Measurements from ENCODE around the gene CTAGE8.
"Not testable (repeated sequence)": the region's sequence is repeated elsewhere in the genome, so short reads cannot be mapped to it uniquely, and the experiment has no call there.

- TF ChIP-seq EZH2 (IDR thresholded peaks at IDR 0.05; ENCODE audit: borderline replicate concordance, low read depth, low read length, severe bottlenecking); CTCF (IDR thresholded peaks at IDR 0.05; ENCODE audit: extremely low read depth in 1 of 2, insufficient read depth in 1 of 2, low read depth in 1 of 2, low read length in 2 of 2); POLR2A (IDR thresholded peaks at IDR 0.05; ENCODE audit: low read depth, low read length); JUN (IDR thresholded peaks at IDR 0.05; ENCODE audit: borderline replicate concordance, insufficient read depth, insufficient read length, low read depth): not testable (repeated sequence)
These were observed 6.2 kb upstream of the CTAGE8 start for GRCh38 chr7:144275281-144275680.

Measured in endothelial cell of umbilical vein (primary cell).